ENCODE data around the gene SLC22A3.

SLC22A3 gene

GRCh38 chr6:160321729-160322505, 26.3 kb upstream of the SLC22A3 start:
- DNase-seq (ENCODE audit: low read depth) = no peak
- TF ChIP-seq, protein P1, sequence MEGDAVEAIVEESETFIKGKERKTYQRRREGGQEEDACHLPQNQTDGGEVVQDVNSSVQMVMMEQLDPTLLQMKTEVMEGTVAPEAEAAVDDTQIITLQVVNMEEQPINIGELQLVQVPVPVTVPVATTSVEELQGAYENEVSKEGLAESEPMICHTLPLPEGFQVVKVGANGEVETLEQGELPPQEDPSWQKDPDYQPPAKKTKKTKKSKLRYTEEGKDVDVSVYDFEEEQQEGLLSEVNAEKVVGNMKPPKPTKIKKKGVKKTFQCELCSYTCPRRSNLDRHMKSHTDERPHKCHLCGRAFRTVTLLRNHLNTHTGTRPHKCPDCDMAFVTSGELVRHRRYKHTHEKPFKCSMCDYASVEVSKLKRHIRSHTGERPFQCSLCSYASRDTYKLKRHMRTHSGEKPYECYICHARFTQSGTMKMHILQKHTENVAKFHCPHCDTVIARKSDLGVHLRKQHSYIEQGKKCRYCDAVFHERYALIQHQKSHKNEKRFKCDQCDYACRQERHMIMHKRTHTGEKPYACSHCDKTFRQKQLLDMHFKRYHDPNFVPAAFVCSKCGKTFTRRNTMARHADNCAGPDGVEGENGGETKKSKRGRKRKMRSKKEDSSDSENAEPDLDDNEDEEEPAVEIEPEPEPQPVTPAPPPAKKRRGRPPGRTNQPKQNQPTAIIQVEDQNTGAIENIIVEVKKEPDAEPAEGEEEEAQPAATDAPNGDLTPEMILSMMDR (IDR thresholded peaks at IDR 0.05; ENCODE audit: low read length, missing control alignments) = no peak
- no peak overlapping the region for H3K4me3 ChIP-seq (replicated peaks; ENCODE audit: low read depth, low read length)

GRCh38 chr6:160327981-160328380, 20.2 kb upstream of the SLC22A3 start:
- H3K4me3 ChIP-seq (replicated peaks; ENCODE audit: low read depth, low read length) = no peak overlapping the region
- TF ChIP-seq, protein P1 (IDR thresholded peaks at IDR 0.05; ENCODE audit: low read length, missing control alignments) = no peak
- no peak for DNase-seq (ENCODE audit: low read depth)

- no peak for DNase-seq (ENCODE audit: low read depth)
- no peak overlapping the region for H3K4me3 ChIP-seq (replicated peaks; ENCODE audit: low read depth, low read length)
- TF ChIP-seq, protein P1 (IDR thresholded peaks at IDR 0.05; ENCODE audit: low read length, missing control alignments) = no peak
Observed at GRCh38 chr6:160328447-160328846, 19.7 kb upstream of the SLC22A3 start.

GRCh38 chr6:160329188-160329587, 19.0 kb upstream of the SLC22A3 start:
- DNase-seq (ENCODE audit: low read depth) = no peak
- H3K4me3 ChIP-seq (replicated peaks; ENCODE audit: low read depth, low read length) = no peak overlapping the region
- TF ChIP-seq, protein P1 (IDR thresholded peaks at IDR 0.05; ENCODE audit: low read length, missing control alignments) = no peak

GRCh38 chr6:160330619-160331018, 17.6 kb upstream of the SLC22A3 start:
- H3K4me3 ChIP-seq (replicated peaks; ENCODE audit: low read depth, low read length) = no peak overlapping the region
- DNase-seq (ENCODE audit: low read depth) = no peak
- TF ChIP-seq, protein P1 (IDR thresholded peaks at IDR 0.05; ENCODE audit: low read length, missing control alignments) = no peak

DNA sequence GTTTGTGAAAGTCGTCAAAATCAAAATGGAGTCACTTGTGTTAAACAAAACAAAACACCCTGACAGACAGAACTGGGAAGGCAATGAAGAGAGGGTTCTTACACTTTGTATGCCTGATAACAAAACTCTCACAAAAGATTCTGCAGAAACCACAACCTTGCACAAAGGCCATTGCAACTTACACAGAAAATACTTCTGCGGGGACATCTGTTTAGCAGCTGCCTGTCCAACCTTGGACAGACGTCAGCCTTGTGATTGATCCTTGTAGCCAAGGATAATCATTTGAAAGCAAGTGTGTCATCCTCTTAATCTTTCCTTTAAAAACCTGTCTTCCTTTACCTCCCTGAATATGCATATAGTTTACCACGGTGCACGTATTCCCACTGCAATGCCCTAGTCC, 17.0 kb upstream of the SLC22A3 start:
- no peak for DNase-seq (ENCODE audit: low read depth)
- no peak overlapping the region for H3K4me3 ChIP-seq (replicated peaks; ENCODE audit: low read depth, low read length)
- TF ChIP-seq, protein P1 (IDR thresholded peaks at IDR 0.05; ENCODE audit: low read length, missing control alignments) = no peak

- TF ChIP-seq, protein P1 (IDR thresholded peaks at IDR 0.05; ENCODE audit: low read length, missing control alignments) = no peak
- no peak overlapping the region for H3K4me3 ChIP-seq (replicated peaks; ENCODE audit: low read depth, low read length)
- no peak for DNase-seq (ENCODE audit: low read depth)
Observed at GRCh38 chr6:160331753-160332152, 16.4 kb upstream of the SLC22A3 start.

Measured in fibroblast of pulmonary artery (primary cell).